Gastrocnemius medialis (tissue), 4 donors: Measurements from ENCODE around the gene LEMD1.

ENCODE experiments used
- CTCF ChIP-seq, 5 experiments: fragments of 450-650 bp in 3 of 5; fragments of 200-600 bp in 2 of 5; sonication (generic) in 2 of 5; IDR thresholded peaks in 4 of 5; conservative IDR thresholded peaks in 1 of 5; 1 replicate in 4 of 5; 2 replicates in 1 of 5; pipeline ENCODE4 v1.5.1; 2016 to 2019; ENCODE audit warnings: antibody characterized with exemption in 5 of 5, mild to moderate bottlenecking in 3 of 5, moderate library complexity in 3 of 5
- POLR2A ChIP-seq, 2 donors: fragments of 450-650 bp; IDR thresholded peaks; one replicate each; pipeline ENCODE4 v1.6.1; 2017; ENCODE audit warnings: antibody characterized with exemption in 2 of 2, mild to moderate bottlenecking in 2 of 2, moderate library complexity in 2 of 2

- TF ChIP-seq POLR2A (IDR thresholded peaks at IDR 0.05) (no peak), CTCF (IDR thresholded peaks at IDR 0.05 in 4 of 5, conservative IDR thresholded peaks at IDR 0.05 in 1 of 5) (no peak)
Measured at GRCh38 chr1:205345761-205346160, 76.1 kb downstream of the LEMD1 start.
